Posterior cingulate gyrus (tissue), 11 donors: ENCODE measurements around the gene DDX51.
"Not testable (repeated sequence)": the region's sequence is repeated elsewhere in the genome, so short reads cannot be mapped to it uniquely, and the experiment has no call there.

Source experiments
- DNase-seq, 10 donors: peaks; one replicate each; pipeline versions ENCODE4 v3.0.0 to v3.0.0-alpha.2; 2020 to 2021; ENCODE audit warnings: mixed read lengths in 3 of 10
- intact Hi-C: fragments of 100-400 bp; cut with DNase I; formaldehyde crosslinking; loops from one replicate; pipeline ENCODE4 v1.15.1; 2023

The DDX51 gene

GRCh38 chr12:132145334-132145733 is 1.2 kb upstream of the DDX51 start:
- intact Hi-C loops = loop anchor here (2.0 kb wide), 1 partner anchor 61 kb away; no protein-coding TSS in a partner anchor
- DNase-seq = peak in 3 of 10 donors; percentile 6 to 59 (median 55)

- intact Hi-C loops = loop anchor here (2.0 kb wide), 1 partner anchor 60 kb away; no protein-coding TSS in a partner anchor
- peak in 2 of 10 donors; percentile 8 to 78 for DNase-seq
Measured at GRCh38 chr12:132144810-132145168, 670 bp upstream of the DDX51 start.

GRCh38 chr12:132143336-132144071 is 615 bp downstream of the DDX51 start:
- DNase-seq = peak in 6 of 10 donors; percentile 14 to 91 (median 64)
- intact Hi-C loops = loop anchor here (2.0 kb wide), 1 partner anchor 59 kb away; no protein-coding TSS in a partner anchor

- intact Hi-C loops = no loop called here
Measured at GRCh38 chr12:132142679-132143335, 1.3 kb downstream of the DDX51 start.

GRCh38 chr12:132141976-132142678 is 2.0 kb downstream of the DDX51 start:
- intact Hi-C loops = no loop called here
- DNase-seq = peak in 4 of 10 donors; percentile 5 to 80 (median 50)

More at GRCh38 chr12:132142679-132143335, 1.3 kb downstream of the DDX51 start:
- peak in 3 of 10 donors; percentile 6 to 78 (median 60) for DNase-seq

GRCh38 chr12:132140918-132141841 is 2.9 kb downstream of the DDX51 start:
- intact Hi-C loops = no loop called here
- peak in 4 of 10 donors; percentile 5 to 73 (median 49) for DNase-seq

- peak in 2 of 10 donors; percentile 53 to 75 for DNase-seq
- intact Hi-C loops = no loop called here
Measured at GRCh38 chr12:132140501-132140900, 3.6 kb downstream of the DDX51 start.

GRCh38 chr12:132139912-132140311 is 4.2 kb downstream of the DDX51 start:
- DNase-seq = peak in 3 of 10 donors; percentile 7 to 84 (median 62)
- intact Hi-C loops = no loop called here

GRCh38 chr12:132138941-132139871 is 4.9 kb downstream of the DDX51 start:
- intact Hi-C loops = no loop called here
- peak in 3 of 10 donors; percentile 6 to 83 (median 74) for DNase-seq

- DNase-seq = peak in 1 of 10 donors; percentile 43
- intact Hi-C loops = no loop called here
Measured at GRCh38 chr12:132137483-132138125, 6.5 kb downstream of the DDX51 start.

- DNase-seq = peak in 1 of 10 donors; percentile 61
- intact Hi-C loops = not testable (repeated sequence)
Measured at GRCh38 chr12:132136226-132136625, 7.9 kb downstream of the DDX51 start.

GRCh38 chr12:132134653-132135183 is 9.4 kb downstream of the DDX51 start:
- intact Hi-C loops, DNase-seq: not testable (repeated sequence)

GRCh38 chr12:132133952-132134652 is 10.0 kb downstream of the DDX51 start:
- intact Hi-C loops = no loop called here
- peak in 1 of 10 donors; percentile 59 for DNase-seq

- peak in 2 of 10 donors; percentile 78 for DNase-seq
- intact Hi-C loops = no loop called here
Measured at GRCh38 chr12:132132609-132133430, 11.3 kb downstream of the DDX51 start.

- DNase-seq = peak in 3 of 10 donors; percentile 42 to 80 (median 71)
- intact Hi-C loops = no loop called here
Measured at GRCh38 chr12:132131952-132132351, 12.2 kb downstream of the DDX51 start.

- intact Hi-C loops = no loop called here
Measured at GRCh38 chr12:132131229-132131628, 12.9 kb downstream of the DDX51 start.

More at GRCh38 chr12:132131229-132131628, 12.9 kb downstream of the DDX51 start:
- DNase-seq = peak in 3 of 10 donors; percentile 45 to 52 (median 51)
